ENCODE data around the gene DOCK9. TPM values are rescaled to one million over a fixed set of nuclear protein-coding genes. Genes with fewer than 3 reads are reported as not detected.

The DOCK9 gene
- total and polyA plus RNA-seq, 2 donors (not counting 3 experiments of a cell fraction or from before 2014, with no cell fraction given) = 147 to 323 TPM

DNA sequence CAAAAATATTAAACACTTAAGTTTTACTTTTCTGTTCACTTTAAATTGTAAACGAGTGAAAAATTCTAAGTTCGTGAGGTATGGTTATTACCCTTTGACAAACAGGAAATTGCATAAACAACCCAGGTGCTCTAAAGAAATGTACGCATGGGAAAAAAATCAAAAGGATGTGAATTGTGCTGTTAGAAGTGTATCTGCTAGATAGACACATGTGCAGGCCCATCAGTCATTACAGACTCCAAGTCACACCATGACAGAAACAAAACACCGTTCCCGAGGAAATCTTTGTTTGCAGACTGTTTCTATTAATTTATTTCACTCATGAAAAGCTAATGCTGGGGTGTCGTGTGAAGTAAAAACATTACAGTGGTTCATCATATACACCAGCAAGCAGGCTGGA, 17.0 kb upstream of the DOCK9 start:
- CTCF ChIA-PET = interaction anchor here (0.9 to 1.3 kb wide), 2 partner anchors 10 to 24 kb away, joined by 3 read pairs; no protein-coding TSS in a partner anchor
- no peak for FAIRE-seq
- dilution Hi-C loops (cut with MboI; ENCODE audit: extremely low pct_ligation_motif_present, low sequenced_read_pairs) = no loop called here

More for the DNA sequence above, 17.0 kb upstream of the DOCK9 start:
- intact Hi-C loops (cut with micrococcal nuclease) = no loop called here
- no peaks in the 10 kb centered on the region for H3K79me2 ChIP-seq (ENCODE audit: control insufficient read depth, insufficient read depth, low read length)
- H2AFZ ChIP-seq (ENCODE audit: low read depth, low read length) = no peak overlapping the region
- H3K27me3 ChIP-seq (ENCODE audit: control insufficient read depth in 2 of 2, insufficient read depth in 2 of 2, low read length in 2 of 2) = no peaks in the 10 kb centered on the region
- no peaks in the 10 kb centered on the region for H3K9me1 ChIP-seq (replicated peaks; ENCODE audit: control insufficient read depth, extremely low read depth, insufficient read depth, low read length)
- no TSS peak for BruUV-seq (replicated peaks)
- no peaks in the 10 kb centered on the region for H3K36me3 ChIP-seq (ENCODE audit: control insufficient read depth in 2 of 2, extremely low read depth in 1 of 2, insufficient read depth in 2 of 2, low read length in 2 of 2)
- POLR2A ChIA-PET = no interaction called here
- no peak overlapping the region for H3K4me2 ChIP-seq (ENCODE audit: insufficient read depth, low read length)
- no peaks in the 10 kb centered on the region for H4K20me1 ChIP-seq (replicated peaks; ENCODE audit: control insufficient read depth, extremely low read depth, insufficient read depth, low read length)
- H3K4me1 ChIP-seq (ENCODE audit: control insufficient read depth, extremely low read depth, insufficient read depth, low read length) = peaks cover 12% of the 10 kb centered on the region
- no peak for DNase-seq (ENCODE audit: low read depth, low spot score)
- no peaks in the 10 kb centered on the region for H3K9me3 ChIP-seq (replicated peaks; ENCODE audit: control insufficient read depth, insufficient read depth, low read length)
- no peak overlapping the region for H3K27ac ChIP-seq (ENCODE audit: insufficient read depth, low read depth, low read length)
- no peak overlapping the region for H3K9ac ChIP-seq (replicated peaks; ENCODE audit: extremely low read depth, insufficient read depth, low read length)
- no peak overlapping the region for H3K4me3 ChIP-seq (replicated peaks in 1 of 3; ENCODE audit: insufficient read depth in 1 of 3, low read depth in 1 of 3, low read length in 3 of 3)
- no peak for TF ChIP-seq EZH2 (IDR thresholded peaks at IDR 0.05; ENCODE audit: borderline replicate concordance, low read depth, low read length, severe bottlenecking)
- no peak for TF ChIP-seq MYC (IDR thresholded peaks at IDR 0.05; ENCODE audit: low read depth, low read length)
- no peak for TF ChIP-seq JUN (IDR thresholded peaks at IDR 0.05; ENCODE audit: borderline replicate concordance, insufficient read depth, insufficient read length, low read depth)
- no peak for TF ChIP-seq CTCF (IDR thresholded peaks at IDR 0.05; ENCODE audit: extremely low read depth in 1 of 2, insufficient read depth in 1 of 2, low read depth in 1 of 2, low read length in 2 of 2)
- TF ChIP-seq POLR2A (IDR thresholded peaks at IDR 0.05; ENCODE audit: low read depth, low read length) = no peak
- no peak for TF ChIP-seq FOS (IDR thresholded peaks at IDR 0.05; ENCODE audit: borderline replicate concordance, insufficient read depth, low read length)
- TF ChIP-seq POLR2AphosphoS5 (IDR thresholded peaks at IDR 0.05; ENCODE audit: insufficient read depth, low read depth, low read length) = no peak
- no peak for TF ChIP-seq GATA2 (IDR thresholded peaks at IDR 0.05; ENCODE audit: insufficient read depth, insufficient read length, low read depth, low read length)
- TF ChIP-seq, protein P1, sequence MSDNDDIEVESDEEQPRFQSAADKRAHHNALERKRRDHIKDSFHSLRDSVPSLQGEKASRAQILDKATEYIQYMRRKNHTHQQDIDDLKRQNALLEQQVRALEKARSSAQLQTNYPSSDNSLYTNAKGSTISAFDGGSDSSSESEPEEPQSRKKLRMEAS (IDR thresholded peaks at IDR 0.05; ENCODE audit: insufficient read depth, insufficient read length) = no peak

Measured in endothelial cell of umbilical vein (primary cell).